WERI-Rb-1 (cell line): ENCODE data around the gene TENT5D.

Experiments used
- DNase-seq: peaks from one replicate; pipeline ENCODE4 v3.0.0-alpha.2; 2020
- H3K27ac ChIP-seq: fragments of 250-450 bp; sonication (Bioruptor Pico); 2 replicates; pipeline ENCODE4 v1.5.1; 2020; ENCODE audit warnings: mild to moderate bottlenecking, moderate library complexity
- H3K27me3 ChIP-seq: fragments of 250-450 bp; sonication (Bioruptor Pico); 2 replicates; pipeline ENCODE4 v1.5.1; 2021; ENCODE audit warnings: mild to moderate bottlenecking, low read depth, moderate library complexity; ENCODE audit not compliant: insufficient read depth, severe bottlenecking
- H3K36me3 ChIP-seq: fragments of 250-450 bp; sonication (Bioruptor Pico); 2 replicates; pipeline ENCODE4 v1.5.1; 2020; ENCODE audit warnings: mild to moderate bottlenecking, moderate library complexity
- H3K4me3 ChIP-seq: 2 replicates; pipeline ENCODE4 v1.5.1; 2011; ENCODE audit warnings: low read depth, mild to moderate bottlenecking, control low read depth, low read length
- H3K9me3 ChIP-seq: fragments of 250-450 bp; sonication (Bioruptor Pico); 2 replicates; pipeline ENCODE4 v1.5.1; 2021; ENCODE audit warnings: mild to moderate bottlenecking, moderate library complexity; ENCODE audit not compliant: severe bottlenecking
- CTCF ChIP-seq: IDR thresholded peaks from 2 replicates; pipeline ENCODE4 v1.5.1; 2011; ENCODE audit warnings: low read depth, mild to moderate bottlenecking, control low read depth, inconsistent platforms, low read length

The TENT5D gene

GRCh38 chrX:80485543-80485942, 65.3 kb downstream of the TENT5D start:
- no peaks in the 10 kb centered on the region for H3K36me3 ChIP-seq
- peaks cover 7% of the 10 kb centered on the region for H3K9me3 ChIP-seq
- TF ChIP-seq CTCF = no peak
- no peak overlapping the region for H3K27ac ChIP-seq
- no peak for DNase-seq
- peaks cover 13% of the 10 kb centered on the region for H3K27me3 ChIP-seq
- H3K4me3 ChIP-seq = no peak overlapping the region

- Histone ChIP-seq H3K27me3 (peaks cover 12% of the 10 kb centered on the region), H3K27ac (no peak overlapping the region), H3K36me3 (no peaks in the 10 kb centered on the region), H3K9me3 (peaks cover 7% of the 10 kb centered on the region), H3K4me3 (no peak overlapping the region)
- DNase-seq = no peak
- TF ChIP-seq CTCF = no peak
These were observed 66.1 kb downstream of the TENT5D start for GRCh38 chrX:80486299-80486698.

- H3K27ac ChIP-seq = no peak overlapping the region
- peaks cover 2% of the 10 kb centered on the region for H3K27me3 ChIP-seq
- H3K9me3 ChIP-seq = peaks cover 7% of the 10 kb centered on the region
- no peak for DNase-seq
- TF ChIP-seq CTCF = no peak
- H3K4me3 ChIP-seq = no peak overlapping the region
- no peaks in the 10 kb centered on the region for H3K36me3 ChIP-seq
These were observed 68.9 kb downstream of the TENT5D start for GRCh38 chrX:80489166-80489565.
